ENCODE results near the gene PLPPR1. TPM values are rescaled to one million over a fixed set of nuclear protein-coding genes. Genes with fewer than 3 reads are reported as not detected.

The PLPPR1 gene
- total RNA-seq, 6 experiments from 2014 or later = not detected

DNA sequence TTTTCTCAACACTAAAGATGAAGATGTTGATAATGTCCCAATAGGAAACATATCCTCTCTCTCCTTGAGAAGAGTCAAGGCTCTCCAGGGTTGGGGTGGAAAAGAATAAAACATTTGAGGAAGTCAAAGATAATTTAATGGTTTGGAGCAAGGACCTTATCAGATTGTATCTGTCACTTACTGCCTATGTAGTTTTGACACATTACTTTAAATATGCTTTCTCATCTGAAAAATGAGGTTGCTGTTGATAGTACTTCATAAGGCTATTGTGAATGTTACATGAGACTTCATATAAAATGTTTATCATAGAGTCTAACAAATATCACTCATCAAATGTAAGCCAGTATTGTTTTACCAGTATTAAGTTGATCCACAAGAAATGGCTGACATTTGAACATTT, 307.6 kb downstream of the PLPPR1 start:
- Mint-ChIP-seq H3K4me3 (no peak overlapping the region), H3K4me1 (ENCODE audit: low read depth) (no peaks in the 10 kb centered on the region), H3K9me3 (no peaks in the 10 kb centered on the region; the same call in 1 of the 2 replicates), H3K27ac (no peak overlapping the region), H3K27me3 (ENCODE audit: insufficient read depth) (peaks cover 5% of the 10 kb centered on the region; the same call in 1 of the 2 replicates), H3K36me3 (ENCODE audit: low read depth) (no peaks in the 10 kb centered on the region)
- TF ChIP-seq, protein P1, sequence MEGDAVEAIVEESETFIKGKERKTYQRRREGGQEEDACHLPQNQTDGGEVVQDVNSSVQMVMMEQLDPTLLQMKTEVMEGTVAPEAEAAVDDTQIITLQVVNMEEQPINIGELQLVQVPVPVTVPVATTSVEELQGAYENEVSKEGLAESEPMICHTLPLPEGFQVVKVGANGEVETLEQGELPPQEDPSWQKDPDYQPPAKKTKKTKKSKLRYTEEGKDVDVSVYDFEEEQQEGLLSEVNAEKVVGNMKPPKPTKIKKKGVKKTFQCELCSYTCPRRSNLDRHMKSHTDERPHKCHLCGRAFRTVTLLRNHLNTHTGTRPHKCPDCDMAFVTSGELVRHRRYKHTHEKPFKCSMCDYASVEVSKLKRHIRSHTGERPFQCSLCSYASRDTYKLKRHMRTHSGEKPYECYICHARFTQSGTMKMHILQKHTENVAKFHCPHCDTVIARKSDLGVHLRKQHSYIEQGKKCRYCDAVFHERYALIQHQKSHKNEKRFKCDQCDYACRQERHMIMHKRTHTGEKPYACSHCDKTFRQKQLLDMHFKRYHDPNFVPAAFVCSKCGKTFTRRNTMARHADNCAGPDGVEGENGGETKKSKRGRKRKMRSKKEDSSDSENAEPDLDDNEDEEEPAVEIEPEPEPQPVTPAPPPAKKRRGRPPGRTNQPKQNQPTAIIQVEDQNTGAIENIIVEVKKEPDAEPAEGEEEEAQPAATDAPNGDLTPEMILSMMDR (IDR thresholded peaks at IDR 0.05) = no peak
- DNase-seq = no peak

DNA sequence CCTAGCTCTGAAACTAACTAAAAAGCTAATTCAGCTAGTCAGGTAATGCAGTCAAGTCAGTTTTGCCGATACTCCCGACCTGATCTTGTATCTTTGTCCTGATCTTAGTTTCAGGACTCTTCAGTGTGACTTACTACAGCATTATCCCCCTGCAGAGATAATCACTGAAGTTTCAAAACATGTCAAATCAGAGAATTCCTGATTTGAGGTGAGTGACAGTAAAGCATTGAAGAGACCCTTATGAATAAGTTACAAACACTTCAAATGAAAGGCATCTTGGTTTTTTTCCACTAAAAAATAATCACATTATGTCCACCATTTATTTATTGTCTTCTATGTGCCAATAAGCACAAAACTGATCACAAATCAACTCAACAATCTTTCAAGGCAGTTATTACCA, 308.7 kb downstream of the PLPPR1 start:
- H3K36me3 Mint-ChIP-seq (ENCODE audit: low read depth) = no peaks in the 10 kb centered on the region
- H3K9me3 Mint-ChIP-seq = no peaks in the 10 kb centered on the region; the same call in 1 of the 2 replicates
- TF ChIP-seq, protein P1 (IDR thresholded peaks at IDR 0.05) = no peak
- H3K27me3 Mint-ChIP-seq (ENCODE audit: insufficient read depth) = peaks cover 5% of the 10 kb centered on the region; the same call in 1 of the 2 replicates
- no peaks in the 10 kb centered on the region for H3K4me1 Mint-ChIP-seq (ENCODE audit: low read depth)
- H3K27ac Mint-ChIP-seq = no peak overlapping the region
- H3K4me3 Mint-ChIP-seq = no peak overlapping the region
- no peak for DNase-seq

DNA sequence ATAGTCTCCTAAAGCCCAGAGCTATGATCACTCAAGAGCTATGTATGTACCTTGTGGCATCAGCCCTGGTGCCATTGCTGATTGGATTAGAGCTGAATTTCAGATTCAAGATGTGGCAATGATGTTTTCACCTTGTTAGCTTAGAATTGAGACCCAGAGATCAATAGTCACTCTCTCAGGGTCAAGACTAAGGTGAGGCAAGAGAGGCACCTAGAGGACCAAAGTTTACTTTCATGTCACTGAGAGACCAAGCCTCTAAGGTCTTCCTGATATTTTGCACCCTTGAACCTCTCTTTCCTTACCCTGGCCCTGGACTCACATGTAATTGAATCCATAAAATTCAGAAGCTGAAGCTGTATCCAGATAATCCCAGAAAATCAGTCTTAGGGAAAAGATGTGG, 313.4 kb downstream of the PLPPR1 start:
- H3K36me3 Mint-ChIP-seq (ENCODE audit: low read depth) = no peaks in the 10 kb centered on the region
- 0 out of 2 replicates have a peak, but pooled peaks cover 4% of the 10 kb centered on the region for H3K27me3 Mint-ChIP-seq (ENCODE audit: insufficient read depth)
- no peak for DNase-seq
- TF ChIP-seq, protein P1 (IDR thresholded peaks at IDR 0.05) = no peak
- H3K9me3 Mint-ChIP-seq = no peaks in the 10 kb centered on the region; the same call in 1 of the 2 replicates
- no peak overlapping the region for H3K27ac Mint-ChIP-seq
- no peak overlapping the region for H3K4me3 Mint-ChIP-seq
- no peaks in the 10 kb centered on the region for H3K4me1 Mint-ChIP-seq (ENCODE audit: low read depth)

DNA sequence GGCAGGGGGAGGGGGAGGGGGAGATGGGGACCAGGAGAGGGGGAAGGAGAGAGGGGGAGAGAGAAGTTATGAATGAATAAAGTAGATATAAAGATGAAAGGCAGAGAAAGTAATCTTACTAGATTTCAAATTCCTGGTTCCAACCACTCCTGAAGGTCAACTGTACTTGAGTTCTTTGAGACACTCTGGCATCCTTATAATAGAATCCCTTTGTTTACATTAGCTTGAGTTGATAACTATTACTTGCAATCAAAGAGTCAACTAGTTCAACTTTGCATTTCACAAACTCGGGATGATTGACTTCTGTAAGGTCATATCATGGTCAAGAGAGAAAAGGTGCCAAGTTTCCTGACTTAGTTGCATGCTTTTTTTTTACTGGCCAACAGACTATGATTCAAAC, 314.1 kb downstream of the PLPPR1 start:
- no peak overlapping the region for H3K4me3 Mint-ChIP-seq
- no peaks in the 10 kb centered on the region for H3K4me1 Mint-ChIP-seq (ENCODE audit: low read depth)

DNA sequence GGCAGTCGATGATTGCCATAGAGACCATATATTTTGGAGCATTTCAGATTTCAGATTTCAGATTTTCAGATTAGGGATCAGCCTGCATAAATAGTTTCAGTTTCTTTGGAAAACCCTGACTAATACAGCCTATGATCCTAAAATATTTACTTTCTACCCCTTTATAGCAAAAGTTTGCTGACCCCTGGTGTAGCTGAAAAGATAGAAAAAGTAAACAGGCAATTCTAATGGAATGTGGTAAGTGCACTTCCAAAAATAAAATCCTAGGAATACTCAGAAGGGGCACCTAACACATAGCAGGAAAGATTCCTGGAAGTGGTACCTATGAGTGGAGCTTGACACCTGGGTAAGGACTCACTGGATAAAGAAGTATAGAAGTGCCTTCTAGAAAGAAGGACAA, 321.8 kb downstream of the PLPPR1 start:
- DNase-seq = no peak
- Mint-ChIP-seq H3K4me1 (ENCODE audit: low read depth) (no peaks in the 10 kb centered on the region), H3K27ac (no peak overlapping the region), H3K4me3 (no peak overlapping the region), H3K27me3 (ENCODE audit: insufficient read depth) (peaks cover 5% of the 10 kb centered on the region; the same call in 1 of the 2 replicates), H3K36me3 (ENCODE audit: low read depth) (no peaks in the 10 kb centered on the region), H3K9me3 (no peaks in the 10 kb centered on the region)
- TF ChIP-seq, protein P1 (IDR thresholded peaks at IDR 0.05) = no peak

More for the DNA sequence above, 314.1 kb downstream of the PLPPR1 start:
- Mint-ChIP-seq H3K9me3 (no peaks in the 10 kb centered on the region; the same call in 1 of the 2 replicates), H3K27me3 (ENCODE audit: insufficient read depth) (peaks cover 5% of the 10 kb centered on the region; the same call in 1 of the 2 replicates), H3K36me3 (ENCODE audit: low read depth) (no peaks in the 10 kb centered on the region), H3K27ac (no peak overlapping the region)
- TF ChIP-seq, protein P1 (IDR thresholded peaks at IDR 0.05) = no peak
- DNase-seq = no peak

Data from HFFc6 (cell line).